H1 (cell line): ENCODE results near the gene ZNF536. TPM values are rescaled to one million over a fixed set of nuclear protein-coding genes. Genes with fewer than 3 reads are reported as not detected.

Experiments
- CTCF ChIA-PET: fragments of 300-600 bp; sonication (Branson Sonifier 250); formaldehyde crosslinking; loops from one replicate; lab custom pipeline; 2021; ENCODE audit not compliant: partially characterized antibody; lab: Charles Lee
- POLR2A ChIA-PET: fragments of 300-600 bp; sonication (Branson Sonifier 250); formaldehyde crosslinking; loops from one replicate; lab custom pipeline; 2021; ENCODE audit warnings: inconsistent platforms; ENCODE audit not compliant: partially characterized antibody; lab: Charles Lee
- DNase-seq, 2 experiments: peaks; one replicate each; pipeline versions ENCODE4 v3.0.0 to v3.0.0-alpha.2; 2010 to 2022; ENCODE audit warnings: low spot score in 2 of 2, low read depth in 1 of 2, mixed read lengths in 1 of 2
- FAIRE-seq: peaks from 2 replicates; lab custom pipeline; 2011; peaks lifted over from hg19 to GRCh38; lab: Jason Lieb, UNC
- H2AFZ ChIP-seq: 2 replicates; pipeline ENCODE4 v1.8.1; 2012; ENCODE audit warnings: low read length, inconsistent platforms
- H2AK5ac ChIP-seq: 2 replicates; pipeline ENCODE4 v1.6.1; 2013; ENCODE audit warnings: low read depth, low read length
- H2BK120ac ChIP-seq: replicated peaks from 2 replicates; pipeline ENCODE3; 2013; ENCODE audit warnings: low read depth, low read length, inconsistent platforms
- H2BK12ac ChIP-seq: 2 replicates; pipeline ENCODE4 v1.6.1; 2013; ENCODE audit warnings: low read depth, low read length
- H2BK15ac ChIP-seq: 2 replicates; pipeline ENCODE4 v1.6.1; 2013; ENCODE audit warnings: low read length
- H2BK20ac ChIP-seq: 2 replicates; pipeline ENCODE4 v1.6.1; 2013; ENCODE audit warnings: low read length
- H2BK5ac ChIP-seq: 2 replicates; pipeline ENCODE4 v1.6.1; 2013; ENCODE audit warnings: low read depth, low read length
- H3K14ac ChIP-seq: 2 replicates; pipeline ENCODE4 v1.6.1; 2013; ENCODE audit warnings: inconsistent platforms; ENCODE audit not compliant: insufficient read length
- H3K18ac ChIP-seq: 2 replicates; pipeline ENCODE4 v1.6.1; 2013; ENCODE audit warnings: low read length; ENCODE audit errors: extremely low read depth
- H3K23ac ChIP-seq: 2 replicates; pipeline ENCODE4 v1.6.1; 2013; ENCODE audit warnings: inconsistent platforms; ENCODE audit not compliant: insufficient read length
- H3K23me2 ChIP-seq: 2 replicates; pipeline ENCODE4 v1.6.1; 2013; ENCODE audit warnings: low read depth, low read length
- H3K27ac ChIP-seq: 2 replicates; pipeline ENCODE4 v1.6.1; 2011; ENCODE audit warnings: low read depth, low read length, inconsistent platforms
- H3K27me3 ChIP-seq, 4 experiments: replicated peaks in 1 of 4; 1 replicate in 1 of 4; 2 replicates in 3 of 4; pipeline versions ENCODE4 v1.6.1 to v1.8.1; 2011 to 2013; ENCODE audit warnings: low read length in 3 of 4, mild to moderate bottlenecking in 3 of 4, inconsistent platforms in 2 of 4, mixed read lengths in 2 of 4, moderate library complexity in 1 of 4; ENCODE audit not compliant: control insufficient read depth in 3 of 4, insufficient read depth in 3 of 4; ENCODE audit errors: extremely low read depth in 1 of 4
- H3K36me3 ChIP-seq, 4 experiments: 2 replicates each; pipeline versions ENCODE4 v1.6.1 to v1.8.1; 2011 to 2013; ENCODE audit warnings: mild to moderate bottlenecking in 4 of 4, low read length in 3 of 4, moderate library complexity in 2 of 4, control low read depth in 1 of 4, inconsistent platforms in 1 of 4; ENCODE audit not compliant: insufficient read depth in 4 of 4, control insufficient read depth in 2 of 4
- H3K4ac ChIP-seq: replicated peaks from 2 replicates; pipeline ENCODE3; 2013; ENCODE audit warnings: low read length, low read depth, mixed read lengths, inconsistent platforms; ENCODE audit not compliant: insufficient read length
- H3K4me1 ChIP-seq, 4 experiments: replicated peaks in 1 of 4; 1 replicate in 1 of 4; 2 replicates in 3 of 4; pipeline versions ENCODE4 v1.6.1 to v1.8.1; 2011 to 2013; ENCODE audit warnings: low read length in 3 of 4, inconsistent platforms in 2 of 4, mixed read lengths in 1 of 4; ENCODE audit not compliant: insufficient read depth in 4 of 4, control insufficient read depth in 3 of 4
- H3K4me2 ChIP-seq, 2 experiments: 2 replicates each; pipeline versions ENCODE4 v1.6.1 to v1.8.1; 2011 to 2013; ENCODE audit warnings: low read depth in 2 of 2, low read length in 2 of 2, control low read depth in 1 of 2, inconsistent platforms in 1 of 2, mild to moderate bottlenecking in 1 of 2; ENCODE audit not compliant: insufficient read depth in 1 of 2
- H3K4me3 ChIP-seq, 4 experiments: fragments of 200-600, 300-600 bp in 1 of 4; sonication (generic), shearing (Covaris generic), sonication (Bioruptor Twin) in 1 of 4; 2 replicates each; pipeline versions ENCODE4 v1.5.1 to v1.8.1; 2011 to 2016; ENCODE audit warnings: low read length in 4 of 4, low read depth in 3 of 4, control low read depth in 2 of 4, inconsistent platforms in 2 of 4, mild to moderate bottlenecking in 2 of 4, mixed read lengths in 1 of 4, moderate library complexity in 1 of 4; ENCODE audit not compliant: insufficient read depth in 2 of 4; ENCODE audit errors: extremely low read depth in 1 of 4
- H3K56ac ChIP-seq: replicated peaks from 2 replicates; pipeline ENCODE3; 2013; ENCODE audit warnings: low read depth, mild to moderate bottlenecking, mixed read lengths, low read length, inconsistent platforms; ENCODE audit not compliant: insufficient read length
- H3K79me1 ChIP-seq: 2 replicates; pipeline ENCODE4 v1.6.1; 2013; ENCODE audit warnings: low read depth, low read length, control low read depth
- H3K79me2 ChIP-seq, 2 experiments: 2 replicates each; pipeline versions ENCODE4 v1.6.1 to v1.8.1; 2012 to 2013; ENCODE audit warnings: low read length in 2 of 2, mild to moderate bottlenecking in 2 of 2, inconsistent platforms in 1 of 2; ENCODE audit not compliant: insufficient read depth in 2 of 2, control insufficient read depth in 1 of 2
- H3K9ac ChIP-seq, 4 experiments: replicated peaks in 1 of 4; 1 replicate in 1 of 4; 2 replicates in 3 of 4; pipeline versions ENCODE4 v1.6.1 to v1.8.1; 2011 to 2013; ENCODE audit warnings: low read depth in 3 of 4, low read length in 3 of 4, control low read depth in 2 of 4, mild to moderate bottlenecking in 2 of 4, moderate library complexity in 2 of 4, inconsistent platforms in 1 of 4; ENCODE audit errors: extremely low read depth in 1 of 4
- H3K9me3 ChIP-seq, 2 experiments: 2 replicates each; pipeline versions ENCODE4 v1.6.1 to v1.8.1; 2012 to 2013; ENCODE audit warnings: mild to moderate bottlenecking in 2 of 2, moderate library complexity in 2 of 2, control low read depth in 1 of 2, inconsistent platforms in 1 of 2, low read depth in 1 of 2, low read length in 1 of 2, mixed read lengths in 1 of 2; ENCODE audit not compliant: insufficient read depth in 2 of 2
- H4K20me1 ChIP-seq, 2 experiments: replicated peaks in 1 of 2; 2 replicates each; pipeline versions ENCODE3 to v1.8.1; 2011 to 2013; ENCODE audit warnings: inconsistent platforms in 2 of 2, low read length in 2 of 2, mild to moderate bottlenecking in 1 of 2; ENCODE audit not compliant: insufficient read depth in 2 of 2, control insufficient read depth in 1 of 2
- H4K5ac ChIP-seq: 2 replicates; pipeline ENCODE4 v1.6.1; 2013; ENCODE audit warnings: low read length, low read depth, mixed read lengths, inconsistent platforms; ENCODE audit not compliant: insufficient read length
- H4K8ac ChIP-seq: 2 replicates; pipeline ENCODE4 v1.8.0; 2013; ENCODE audit warnings: mild to moderate bottlenecking, moderate library complexity, low read length, inconsistent platforms; ENCODE audit not compliant: insufficient read depth; ENCODE audit errors: extremely low read depth
- H4K91ac ChIP-seq: replicated peaks from 2 replicates; pipeline ENCODE3; 2013; ENCODE audit warnings: low read length, mixed read lengths, inconsistent platforms; ENCODE audit not compliant: insufficient read length
- POLR2A ChIP-seq, 2 experiments: IDR thresholded peaks; 1 replicate in 1 of 2; 2 replicates in 1 of 2; pipeline ENCODE4 v1.6.1; 2011; ENCODE audit warnings: low read depth in 2 of 2, low read length in 2 of 2, mild to moderate bottlenecking in 2 of 2; ENCODE audit errors: control extremely low read depth in 1 of 2
- SIX5 ChIP-seq: IDR thresholded peaks from 2 replicates; pipeline ENCODE4 v1.6.1; 2011; ENCODE audit warnings: mild to moderate bottlenecking, low read depth, low read length
- TCF12 ChIP-seq: IDR thresholded peaks from 2 replicates; pipeline ENCODE4 v1.6.1; 2011; ENCODE audit warnings: low read depth, mild to moderate bottlenecking, low read length
- USF2 ChIP-seq: IDR thresholded peaks from 2 replicates; pipeline ENCODE4 v1.6.1; 2011; ENCODE audit warnings: low read length, improper control_type of control experiment
- WGBS, 2 experiments: shearing (Covaris generic) in 1 of 2; methylation state at CpG; one replicate each; pipeline versions ENCODE4 v1.1.6 to v1.1.7; 2013 to 2015; ENCODE audit warnings: low lambda C conversion rate in 2 of 2, mixed read lengths in 2 of 2, inconsistent platforms in 1 of 2, low coverage in 1 of 2, missing lambda C conversion rate in 1 of 2; ENCODE audit not compliant: insufficient replicate concordance in 2 of 2, insufficient coverage in 1 of 2, insufficient read length in 1 of 2; ENCODE audit errors: extremely low coverage in 1 of 2, missing lambda C conversion rate in 1 of 2; 5-methylcytosine and 5-hydroxymethylcytosine counted together
- polyA plus RNA-seq, 7 experiments: library from polyadenylated mRNA; depleted of rRNA in 3 of 7; stranded (reverse) in 5 of 7; unstranded in 2 of 7; fragments of >200 nt in 5 of 7; fragments of 200-250 nt in 2 of 7; gene quantifications; 1 replicate in 5 of 7; 2 replicates in 1 of 7; 4 replicates in 1 of 7; pipeline versions ENCODE4 v1.2.1 to v1.2.3, GENCODE V29; 2011 to 2013; ENCODE audit warnings: missing spikeins in 2 of 7, mixed read lengths in 2 of 7
- total RNA-seq: library from RNA; stranded (reverse); fragmentation: NEBNext Ultra II Directional; extraction: Animal tissue kit (Norgen Biotek cat#: 25700); gene quantifications from 2 replicates; pipeline ENCODE4 v1.2.1, GENCODE V29; 2021

ZNF536 gene
- total and polyA plus RNA-seq, 2 of the 8 experiments (the other 6 are each of a cell fraction or from before 2014, with no cell fraction given): 0.09 to 0.11 TPM

GRCh38 chr19:30381366-30381765 is 9.2 kb downstream of the ZNF536 start:
- Histone ChIP-seq H3K56ac (no peak overlapping the region), H3K27ac (no peak overlapping the region), H4K20me1 (peaks cover 0 to 3% of the 10 kb centered on the region in 2 experiments), H4K8ac (no peak overlapping the region), H3K4me2 (no peak overlapping the region), H3K4ac (no peak overlapping the region), H2AFZ (no peak overlapping the region), H3K27me3 (no peaks in the 10 kb centered on the region), H2BK20ac (0 out of 2 replicates have a peak overlapping the region, but pooled peaks have one; percentile 37), H2BK120ac (no peak overlapping the region), H3K4me1 (no peaks in the 10 kb centered on the region), H2BK15ac (no peak overlapping the region), H2AK5ac (no peak overlapping the region), H4K5ac (no peak overlapping the region), H3K23ac (no peak overlapping the region), H4K91ac (no peak overlapping the region), H3K79me2 (no peaks in the 10 kb centered on the region), H3K14ac (no peak overlapping the region), H3K18ac (no peak overlapping the region), H3K23me2 (no peaks in the 10 kb centered on the region), H3K36me3 (no peaks in the 10 kb centered on the region), H3K9me3 (no peaks in the 10 kb centered on the region), H2BK5ac (no peak overlapping the region), H3K9ac (no peak overlapping the region), H3K4me3 (no peak overlapping the region), H2BK12ac (no peak overlapping the region), H3K79me1 (no peaks in the 10 kb centered on the region)
- ChIA-PET CTCF (no interaction called here), POLR2A (no interaction called here)
- FAIRE-seq: no peak
- 78% methylated on average over 4 of the region's 4 CpGs; no CpG with 5 or more reads in 1 of the 2 experiments for WGBS, 2 experiments
- DNase-seq: no peak
- TF ChIP-seq USF2 (no peak), TCF12 (no peak), POLR2A (IDR thresholded peaks at IDR 0.05; ENCODE audit: control extremely low read depth in 1 of 2, low read depth in 2 of 2, low read length in 2 of 2) (no peak), SIX5 (no peak)
